Ishikawa (cell line): Measurements from ENCODE around the gene ABLIM2.

ENCODE experiments used
- EP300 ChIP-seq: IDR thresholded peaks from 2 replicates; pipeline ENCODE4 v1.6.1; 2012; ENCODE audit warnings: borderline replicate concordance
- YY1 ChIP-seq: IDR thresholded peaks from 2 replicates; pipeline ENCODE4 v1.6.1; 2012; ENCODE audit warnings: low read depth
- TF ChIP-seq, protein P1 (sequence below): IDR thresholded peaks from 2 replicates; pipeline ENCODE4 v1.6.1; 2012; ENCODE audit warnings: low read depth, mild to moderate bottlenecking
- TF ChIP-seq, protein P2 (sequence below): IDR thresholded peaks from 2 replicates; pipeline ENCODE4 v1.6.1; 2012

DNA sequence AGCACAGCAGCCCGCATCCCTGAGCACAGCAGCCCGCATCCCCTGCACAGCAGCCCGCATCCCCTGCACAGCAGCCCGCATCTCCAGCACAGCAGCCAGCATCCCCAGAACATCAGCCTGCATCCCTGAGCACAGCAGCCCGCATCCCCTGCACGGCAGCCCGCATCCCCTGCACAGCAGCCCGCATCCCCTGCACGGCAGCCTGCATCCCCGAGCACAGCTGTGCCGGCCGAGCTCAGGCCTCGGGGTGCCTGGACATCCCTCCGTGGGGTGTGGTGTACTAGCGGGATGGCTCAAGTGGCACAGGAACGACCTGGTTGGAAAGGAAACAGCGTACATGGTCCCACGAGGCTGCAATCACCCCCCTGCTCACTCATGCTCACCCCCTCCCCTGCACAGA, 26.8 kb downstream of the ABLIM2 start:
- TF ChIP-seq YY1 (no peak), EP300 (no peak)
- TF ChIP-seq, protein P1, sequence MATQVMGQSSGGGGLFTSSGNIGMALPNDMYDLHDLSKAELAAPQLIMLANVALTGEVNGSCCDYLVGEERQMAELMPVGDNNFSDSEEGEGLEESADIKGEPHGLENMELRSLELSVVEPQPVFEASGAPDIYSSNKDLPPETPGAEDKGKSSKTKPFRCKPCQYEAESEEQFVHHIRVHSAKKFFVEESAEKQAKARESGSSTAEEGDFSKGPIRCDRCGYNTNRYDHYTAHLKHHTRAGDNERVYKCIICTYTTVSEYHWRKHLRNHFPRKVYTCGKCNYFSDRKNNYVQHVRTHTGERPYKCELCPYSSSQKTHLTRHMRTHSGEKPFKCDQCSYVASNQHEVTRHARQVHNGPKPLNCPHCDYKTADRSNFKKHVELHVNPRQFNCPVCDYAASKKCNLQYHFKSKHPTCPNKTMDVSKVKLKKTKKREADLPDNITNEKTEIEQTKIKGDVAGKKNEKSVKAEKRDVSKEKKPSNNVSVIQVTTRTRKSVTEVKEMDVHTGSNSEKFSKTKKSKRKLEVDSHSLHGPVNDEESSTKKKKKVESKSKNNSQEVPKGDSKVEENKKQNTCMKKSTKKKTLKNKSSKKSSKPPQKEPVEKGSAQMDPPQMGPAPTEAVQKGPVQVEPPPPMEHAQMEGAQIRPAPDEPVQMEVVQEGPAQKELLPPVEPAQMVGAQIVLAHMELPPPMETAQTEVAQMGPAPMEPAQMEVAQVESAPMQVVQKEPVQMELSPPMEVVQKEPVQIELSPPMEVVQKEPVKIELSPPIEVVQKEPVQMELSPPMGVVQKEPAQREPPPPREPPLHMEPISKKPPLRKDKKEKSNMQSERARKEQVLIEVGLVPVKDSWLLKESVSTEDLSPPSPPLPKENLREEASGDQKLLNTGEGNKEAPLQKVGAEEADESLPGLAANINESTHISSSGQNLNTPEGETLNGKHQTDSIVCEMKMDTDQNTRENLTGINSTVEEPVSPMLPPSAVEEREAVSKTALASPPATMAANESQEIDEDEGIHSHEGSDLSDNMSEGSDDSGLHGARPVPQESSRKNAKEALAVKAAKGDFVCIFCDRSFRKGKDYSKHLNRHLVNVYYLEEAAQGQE, result no peak
- TF ChIP-seq, protein P2, sequence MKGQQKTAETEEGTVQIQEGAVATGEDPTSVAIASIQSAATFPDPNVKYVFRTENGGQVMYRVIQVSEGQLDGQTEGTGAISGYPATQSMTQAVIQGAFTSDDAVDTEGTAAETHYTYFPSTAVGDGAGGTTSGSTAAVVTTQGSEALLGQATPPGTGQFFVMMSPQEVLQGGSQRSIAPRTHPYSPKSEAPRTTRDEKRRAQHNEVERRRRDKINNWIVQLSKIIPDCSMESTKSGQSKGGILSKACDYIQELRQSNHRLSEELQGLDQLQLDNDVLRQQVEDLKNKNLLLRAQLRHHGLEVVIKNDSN, result no peak
